Right lung (tissue), 10 donors: ENCODE results near the gene TPSB2. TPM values are rescaled to one million over a fixed set of nuclear protein-coding genes. Genes with fewer than 3 reads are reported as not detected.
A peak's percentile ranks its signal among the peaks of the same experiment; 100 is the strongest.
"Not testable (repeated sequence)": the region's sequence is repeated elsewhere in the genome, so short reads cannot be mapped to it uniquely, and the experiment has no call there.

ENCODE experiments used
- DNase-seq, 2 donors: peaks; one replicate each; pipeline ENCODE4 v3.0.0-alpha.2; 2013
- long read RNA-seq, 8 donors: transcript quantifications; one replicate each; lab custom pipeline, GENCODE V29; 2026
- polyA plus RNA-seq, 5 donors: library from polyadenylated mRNA; unstranded; fragments of 120-200 nt; gene quantifications; one replicate each; pipeline versions ENCODE4 v1.2.1 to v1.2.3, GENCODE V29; 2013; ENCODE audit warnings: inconsistent platforms in 1 of 5, low replicate concordance in 1 of 5; ENCODE audit not compliant: insufficient read length in 5 of 5, insufficient read depth in 1 of 5

TPSB2 gene
- under 1 TPM in 3 of 5 donors, not detected in 2; 0.13 to 0.19 (median 0.19) TPM for polyA plus RNA-seq
- long read RNA-seq, donor 1, result 0 reads
- long read RNA-seq, donor 2, result 0 reads
- long read RNA-seq, donor 3, result 0 reads
- long read RNA-seq, donor 4, result 0 reads
- long read RNA-seq, donor 5, result 0 reads
- long read RNA-seq, donor 6, result 0 reads
- long read RNA-seq, donor 7, result 0 reads
- long read RNA-seq, donor 8, result 0 reads

DNA sequence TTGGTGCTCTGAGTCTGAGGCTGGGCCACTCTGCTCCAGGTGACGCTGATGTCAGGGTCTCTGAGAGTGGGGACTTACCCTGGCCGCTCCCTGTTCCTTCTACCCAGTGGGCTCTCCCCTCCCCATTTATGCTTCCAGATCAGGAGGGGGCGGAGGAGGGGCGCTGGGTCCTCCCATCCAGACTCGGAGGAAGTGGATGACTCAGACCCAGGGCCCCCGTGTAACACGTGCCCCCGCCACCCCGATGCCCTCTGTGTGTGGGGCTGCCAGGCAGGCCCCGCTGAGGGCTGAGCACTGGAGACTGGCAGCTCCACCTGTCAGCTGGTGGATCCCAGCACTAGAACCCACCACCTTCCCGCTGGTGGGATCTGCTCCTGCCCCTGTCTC lies at the start of gene TPSB2:
TSS of gene TPSB2 (minus strand) at position 101 of the 387 bp plus-strand sequence. CDS start 233 bp downstream, outside the sequence.
- DNase-seq, result not testable (repeated sequence)

GRCh38 chr16:1279081-1279944 lies 49.3 kb upstream of the TPSB2 start:
- DNase-seq, result no peak

GRCh38 chr16:1278477-1278876 lies 48.5 kb upstream of the TPSB2 start:
- no peak for DNase-seq

- DNase-seq, result no peak
These were observed 47.8 kb upstream of the TPSB2 start for GRCh38 chr16:1277617-1278282.

- DNase-seq, result no peak
These were observed 47.2 kb upstream of the TPSB2 start for GRCh38 chr16:1277151-1277598.

GRCh38 chr16:1276580-1276878 lies 46.5 kb upstream of the TPSB2 start:
- DNase-seq, result no peak

DNA sequence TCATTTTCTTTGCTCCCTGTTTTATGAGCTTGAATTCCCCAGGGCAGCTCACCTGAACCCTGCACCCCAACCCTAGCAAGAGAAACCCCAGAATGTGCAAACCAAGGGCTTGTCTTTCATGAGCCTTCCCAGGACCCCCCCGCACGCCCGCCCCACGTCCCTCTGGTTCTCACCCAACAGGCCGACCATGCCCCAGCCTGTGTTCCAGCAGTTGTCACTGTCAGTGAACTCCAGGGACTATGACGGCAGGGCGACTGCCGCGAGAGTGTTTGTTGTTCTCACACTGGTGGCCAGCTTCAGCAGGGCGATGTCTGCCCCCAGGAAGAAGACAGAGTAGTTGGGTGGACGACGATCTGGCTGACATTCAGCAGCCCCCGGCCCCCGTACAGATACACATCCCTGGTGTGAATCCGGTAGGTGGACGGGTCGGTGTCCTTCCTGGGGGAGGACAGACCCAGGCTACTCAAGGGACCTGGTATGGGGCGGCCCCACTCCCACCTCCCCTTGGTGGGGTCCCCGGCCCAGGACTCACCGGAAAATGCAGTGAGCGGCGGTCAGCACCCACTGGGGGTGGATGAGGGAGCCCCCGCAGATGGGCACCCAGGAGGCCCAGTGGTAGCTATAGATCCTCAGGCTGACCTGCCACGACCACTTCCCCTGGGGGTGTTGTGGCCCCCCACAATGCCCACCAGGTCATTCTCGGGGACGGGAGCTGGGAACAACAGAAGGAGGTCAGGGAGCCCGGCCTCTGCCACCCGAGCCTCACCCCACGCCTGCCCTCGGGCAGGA lies 46.0 kb upstream of the TPSB2 start:
- DNase-seq, result no peak

GRCh38 chr16:1274767-1275166 lies 44.8 kb upstream of the TPSB2 start:
- DNase-seq, result no peak

- no peak for DNase-seq
These were observed 43.8 kb upstream of the TPSB2 start for GRCh38 chr16:1273816-1274215.

GRCh38 chr16:1272453-1273198 lies 42.6 kb upstream of the TPSB2 start:
- DNase-seq, result no peak

GRCh38 chr16:1271724-1272413 lies 41.9 kb upstream of the TPSB2 start:
- DNase-seq, result peak; percentile 44 to 47

DNA sequence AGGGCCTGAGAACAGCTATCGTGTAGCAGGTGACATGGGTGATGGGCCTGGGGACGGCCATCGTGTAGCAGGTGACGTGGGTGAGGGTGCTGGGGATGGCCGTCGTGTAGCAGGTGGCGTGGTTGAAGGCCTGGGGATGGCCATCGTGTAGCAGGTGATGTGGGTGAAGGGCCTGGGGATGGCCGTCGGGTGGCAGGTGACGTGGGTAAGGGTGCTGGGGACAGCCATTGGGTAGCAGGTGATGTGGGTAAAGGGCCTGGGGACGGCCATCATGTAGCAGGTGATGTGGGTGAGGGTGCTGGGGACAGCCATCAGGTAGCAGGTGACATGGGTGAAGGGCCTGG lies 41.4 kb upstream of the TPSB2 start:
- no peak for DNase-seq

DNA sequence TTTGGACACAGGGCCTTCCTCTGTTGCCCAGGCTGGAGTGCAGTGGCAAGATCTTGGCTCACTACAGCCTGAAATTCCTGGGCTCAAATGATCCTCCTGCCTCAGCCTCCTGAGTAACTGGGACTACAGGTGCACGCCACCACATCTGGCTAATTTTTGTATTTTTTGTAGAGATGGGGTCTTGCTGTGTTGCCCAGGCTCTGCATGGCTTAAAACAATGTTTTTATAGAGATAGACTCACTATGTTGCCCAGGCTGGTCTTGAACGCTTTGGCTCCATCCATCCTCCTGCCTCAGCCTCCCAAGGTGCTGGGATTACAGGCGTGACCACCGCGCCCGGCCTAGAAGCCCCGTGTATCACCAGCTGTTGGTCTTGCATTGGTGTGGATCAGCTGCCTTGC lies 39.4 kb upstream of the TPSB2 start:
- not testable (repeated sequence) for DNase-seq

GRCh38 chr16:1265826-1266225 lies 35.8 kb upstream of the TPSB2 start:
- DNase-seq, result no peak

DNA sequence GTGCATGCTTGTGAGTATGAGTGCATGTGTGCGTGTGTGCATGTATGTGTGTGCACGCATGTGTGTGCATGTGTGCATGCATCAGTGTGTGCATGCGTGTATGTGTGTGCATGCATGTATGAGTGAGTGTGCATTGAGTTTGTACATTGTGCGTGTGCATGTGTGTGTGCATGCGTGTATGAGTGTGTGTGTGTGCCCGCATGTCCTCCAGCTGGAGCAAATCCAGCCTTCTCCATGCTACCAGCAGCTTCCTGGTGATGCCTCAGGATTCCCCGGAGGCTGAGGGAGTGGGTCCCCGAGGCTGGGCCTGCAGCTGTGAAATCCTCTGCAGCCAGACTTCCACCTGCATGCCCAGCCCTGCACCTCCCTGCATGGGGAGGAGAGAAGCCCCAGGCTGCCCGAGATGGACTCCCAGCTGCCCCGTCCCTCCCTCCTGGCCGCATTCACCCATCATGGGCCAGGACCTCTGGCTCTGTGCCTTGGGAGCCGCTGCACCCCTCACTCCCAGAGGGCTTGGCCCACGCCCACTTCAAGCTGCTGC lies 35.2 kb upstream of the TPSB2 start:
- no peak for DNase-seq

DNA sequence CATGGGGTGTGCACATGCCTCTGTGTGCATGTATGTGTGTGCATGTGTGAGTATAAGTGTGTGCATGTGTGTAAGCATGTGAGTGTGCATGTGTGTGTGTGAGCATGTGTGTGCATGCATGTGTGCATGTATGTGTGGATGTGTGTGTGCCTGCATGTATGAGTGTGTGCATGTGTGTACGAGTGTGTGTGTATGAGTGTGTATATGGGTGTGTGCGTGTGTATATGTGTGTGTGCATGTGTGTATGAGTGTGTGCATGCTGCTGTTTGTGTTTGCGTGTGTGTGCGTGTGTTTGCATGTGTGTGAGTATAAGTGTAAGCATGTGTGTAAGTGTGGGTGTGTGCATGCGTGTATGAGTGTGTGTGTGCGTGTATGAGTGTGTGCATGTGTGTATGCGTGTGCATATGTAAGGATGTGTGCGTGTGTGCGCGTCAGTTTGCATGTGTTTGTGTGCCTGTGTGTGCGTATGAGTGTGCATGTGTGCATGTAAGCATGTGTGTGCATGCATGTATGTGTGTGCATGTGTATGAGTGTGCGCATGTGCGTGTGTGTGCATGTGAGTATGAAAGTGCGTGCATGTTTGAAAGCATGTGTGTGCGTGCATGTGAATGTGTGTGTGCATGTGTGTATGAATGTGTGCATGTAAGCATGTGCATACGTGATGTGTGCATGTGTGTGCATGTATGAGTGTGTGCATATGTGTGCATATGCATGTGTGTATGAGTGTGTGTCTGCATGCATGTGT lies 34.5 kb upstream of the TPSB2 start:
- DNase-seq, result no peak

DNA sequence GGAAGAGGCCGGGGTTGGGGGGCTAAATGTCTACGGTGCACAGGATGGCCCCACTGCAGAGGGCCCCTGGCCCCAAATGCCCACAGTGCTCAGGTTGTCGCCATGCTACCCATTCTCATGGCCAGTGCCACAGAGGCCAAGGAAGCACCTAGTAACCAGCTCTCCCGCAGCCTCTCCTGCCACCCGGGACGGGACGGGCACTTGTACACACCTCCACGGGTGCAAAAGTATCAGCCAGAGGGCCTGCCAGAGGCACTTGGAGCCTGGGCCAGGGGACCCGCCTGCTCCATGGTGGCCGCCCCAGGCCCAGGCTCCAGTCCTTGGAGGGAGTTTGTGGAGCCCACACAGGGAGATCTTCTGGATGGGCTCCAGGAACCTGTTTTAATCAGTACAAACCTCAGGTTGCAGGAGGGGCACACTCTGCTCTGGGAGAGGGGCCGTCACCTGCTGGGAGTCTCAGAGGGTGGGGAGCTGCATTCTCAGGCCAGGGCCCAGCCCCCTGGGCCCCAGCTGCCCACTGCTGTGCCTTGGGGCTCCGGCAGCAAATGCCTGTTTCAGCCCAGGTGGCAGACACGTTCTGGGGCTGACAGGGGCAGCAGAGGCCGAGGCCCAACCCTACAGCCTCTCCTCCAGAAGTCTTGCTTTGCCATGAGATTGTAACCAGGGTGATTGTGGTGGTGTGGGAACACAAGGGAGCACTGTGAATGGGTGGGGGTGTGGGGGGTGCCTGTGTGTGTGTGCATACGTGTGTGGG lies 33.8 kb upstream of the TPSB2 start:
- DNase-seq, result no peak

- DNase-seq, result no peak
These were observed 32.9 kb upstream of the TPSB2 start for GRCh38 chr16:1262846-1263221.
